Breast epithelium (tissue), 3 donors: ENCODE measurements around the gene PUM2.

ENCODE experiments used
- CTCF ChIP-seq, 3 donors: fragments of 450-650 bp; IDR thresholded peaks; one replicate each; pipeline ENCODE4 v1.5.1; 2016 to 2017; ENCODE audit warnings: antibody characterized with exemption in 3 of 3, mild to moderate bottlenecking in 3 of 3, moderate library complexity in 3 of 3
- POLR2AphosphoS5 ChIP-seq, 3 donors: sonication (generic); formaldehyde crosslinking; IDR thresholded peaks; one replicate each; pipeline ENCODE4 v1.6.1; 2017; ENCODE audit warnings: antibody characterized with exemption in 3 of 3

GRCh38 chr2:20222769-20223406 is 127.8 kb downstream of the PUM2 start:
- TF ChIP-seq CTCF (IDR thresholded peaks at IDR 0.05) (no peak), POLR2AphosphoS5 (IDR thresholded peaks at IDR 0.05) (no peak)
